GM18909 (cell line): Measurements from ENCODE around the gene SASH3.
"Not testable (repeated sequence)": the region's sequence is repeated elsewhere in the genome, so short reads cannot be mapped to it uniquely, and the experiment has no call there.

Source experiments
- ATAC-seq: cut with Tn5 transposase; IDR thresholded peaks from one replicate; pipeline ENCODE4 v1.9.1; 2021; ENCODE audit warnings: mild to moderate bottlenecking; ENCODE audit not compliant: unreplicated experiment, poor library complexity

The SASH3 gene

GRCh38 chrX:129779747-129780146 is at the start of gene SASH3:
TSS of gene SASH3 (plus strand) at chrX:129779949. CDS start at chrX:129780098, 149 bp downstream.
- peak; percentile 32 for ATAC-seq

GRCh38 chrX:129731228-129731627 is 48.5 kb upstream of the SASH3 start:
- ATAC-seq = no peak

- ATAC-seq = no peak
These were observed 46.9 kb upstream of the SASH3 start for GRCh38 chrX:129732857-129733256.

- ATAC-seq = no peak
These were observed 46.4 kb upstream of the SASH3 start for GRCh38 chrX:129733335-129733734.

- ATAC-seq = no peak
These were observed 43.3 kb upstream of the SASH3 start for GRCh38 chrX:129736491-129736890.

GRCh38 chrX:129737916-129738315 is 41.8 kb upstream of the SASH3 start:
- no peak for ATAC-seq

- no peak for ATAC-seq
These were observed 41.1 kb upstream of the SASH3 start, which contains the start of gene XPNPEP2 for GRCh38 chrX:129738466-129739308. TSS of gene XPNPEP2 (plus strand) at chrX:129738979. CDS start at chrX:129739214, 235 bp downstream.

- ATAC-seq = no peak
These were observed 40.2 kb upstream of the SASH3 start for GRCh38 chrX:129739578-129739977.

- no peak for ATAC-seq
These were observed 37.6 kb upstream of the SASH3 start for GRCh38 chrX:129741880-129742758.

- not testable (repeated sequence) for ATAC-seq
These were observed 37.0 kb upstream of the SASH3 start for GRCh38 chrX:129742759-129743152.

- ATAC-seq = no peak
These were observed 35.9 kb upstream of the SASH3 start for GRCh38 chrX:129743821-129744220.

- no peak for ATAC-seq
These were observed 34.9 kb upstream of the SASH3 start for GRCh38 chrX:129744861-129745321.

- ATAC-seq = no peak
These were observed 32.9 kb upstream of the SASH3 start for GRCh38 chrX:129746557-129747470.

GRCh38 chrX:129747533-129747932 is 32.2 kb upstream of the SASH3 start:
- ATAC-seq = no peak

GRCh38 chrX:129748305-129748704 is 31.4 kb upstream of the SASH3 start:
- no peak for ATAC-seq

GRCh38 chrX:129749069-129749468 is 30.7 kb upstream of the SASH3 start:
- ATAC-seq = no peak

GRCh38 chrX:129750971-129751370 is 28.8 kb upstream of the SASH3 start:
- ATAC-seq = no peak

- ATAC-seq = no peak
These were observed 25.4 kb upstream of the SASH3 start for GRCh38 chrX:129754056-129755024.
